IPS-18a (cell line): Measurements from ENCODE around the gene SUN1.

Experiments
- H3K27ac ChIP-seq: one replicate; pipeline ENCODE4 v1.5.1; 2013; ENCODE audit warnings: low read length
- H3K27me3 ChIP-seq: one replicate; pipeline ENCODE4 v1.6.1; 2013; ENCODE audit warnings: mild to moderate bottlenecking, low read length; ENCODE audit not compliant: control insufficient read depth, insufficient read depth
- H3K36me3 ChIP-seq: one replicate; pipeline ENCODE4 v1.6.1; 2013; ENCODE audit warnings: low read depth, low read length; ENCODE audit not compliant: control insufficient read depth
- H3K4me1 ChIP-seq: one replicate; pipeline ENCODE4 v1.6.1; 2013; ENCODE audit warnings: low read depth, low read length; ENCODE audit not compliant: control insufficient read depth
- H3K4me3 ChIP-seq: one replicate; pipeline ENCODE4 v1.5.1; 2013; ENCODE audit warnings: low read length
- H3K9ac ChIP-seq: one replicate; pipeline ENCODE4 v1.6.1; 2013; ENCODE audit warnings: mild to moderate bottlenecking, low read length, moderate library complexity
- H3K9me3 ChIP-seq: one replicate; pipeline ENCODE4 v1.6.1; 2013; ENCODE audit warnings: low read depth, low read length; ENCODE audit not compliant: control insufficient read depth

The SUN1 gene

GRCh38 chr7:816751-817671 is 15.3 kb upstream of the SUN1 start:
- Histone ChIP-seq H3K4me1 (peaks cover 14% of the 10 kb centered on the region), H3K27ac (no peak overlapping the region), H3K9ac (peak overlapping the region; percentile 82)

GRCh38 chr7:818031-818699 is 14.1 kb upstream of the SUN1 start:
- no peak overlapping the region for H3K27ac ChIP-seq
- H3K9ac ChIP-seq: no peak overlapping the region
- peak overlapping the region; percentile 78 for H3K4me3 ChIP-seq
- H3K4me1 ChIP-seq: peaks cover 10% of the 10 kb centered on the region
- no peaks in the 10 kb centered on the region for H3K9me3 ChIP-seq
- no peaks in the 10 kb centered on the region for H3K27me3 ChIP-seq
- H3K36me3 ChIP-seq: no peaks in the 10 kb centered on the region

More at GRCh38 chr7:816751-817671, 15.3 kb upstream of the SUN1 start:
- Histone ChIP-seq H3K27me3 (no peaks in the 10 kb centered on the region), H3K9me3 (no peaks in the 10 kb centered on the region), H3K36me3 (no peaks in the 10 kb centered on the region), H3K4me3 (peak overlapping the region; percentile 78)

DNA sequence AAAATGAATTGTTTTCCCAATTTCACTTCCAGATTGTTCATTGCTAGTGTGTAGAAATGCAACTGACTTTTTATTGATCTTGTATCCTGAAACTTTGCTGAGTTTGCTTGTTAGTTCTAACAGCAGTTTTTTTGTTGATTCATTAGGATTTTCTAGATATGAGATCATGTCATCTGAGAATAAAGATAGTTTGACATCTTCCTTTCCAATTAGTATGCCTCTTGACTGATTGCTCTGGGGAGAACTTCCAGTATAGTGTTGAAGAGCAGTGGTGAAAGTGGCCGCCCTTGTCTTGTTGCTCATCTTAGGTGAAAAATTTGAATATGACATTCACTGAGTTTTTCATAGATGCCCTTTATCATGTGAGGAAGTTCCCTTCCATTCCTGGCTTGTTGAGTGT is 11.9 kb upstream of the SUN1 start:
- Histone ChIP-seq H3K36me3 (no peaks in the 10 kb centered on the region), H3K9ac (no peak overlapping the region), H3K27ac (no peak overlapping the region), H3K27me3 (no peaks in the 10 kb centered on the region), H3K4me3 (no peak overlapping the region), H3K9me3 (no peaks in the 10 kb centered on the region), H3K4me1 (peaks cover 4% of the 10 kb centered on the region)

GRCh38 chr7:821688-822087 is 10.6 kb upstream of the SUN1 start:
- Histone ChIP-seq H3K27me3 (no peaks in the 10 kb centered on the region), H3K27ac (no peak overlapping the region), H3K36me3 (no peaks in the 10 kb centered on the region), H3K4me3 (no peak overlapping the region), H3K9me3 (no peaks in the 10 kb centered on the region), H3K4me1 (peaks cover 8% of the 10 kb centered on the region), H3K9ac (no peak overlapping the region)

DNA sequence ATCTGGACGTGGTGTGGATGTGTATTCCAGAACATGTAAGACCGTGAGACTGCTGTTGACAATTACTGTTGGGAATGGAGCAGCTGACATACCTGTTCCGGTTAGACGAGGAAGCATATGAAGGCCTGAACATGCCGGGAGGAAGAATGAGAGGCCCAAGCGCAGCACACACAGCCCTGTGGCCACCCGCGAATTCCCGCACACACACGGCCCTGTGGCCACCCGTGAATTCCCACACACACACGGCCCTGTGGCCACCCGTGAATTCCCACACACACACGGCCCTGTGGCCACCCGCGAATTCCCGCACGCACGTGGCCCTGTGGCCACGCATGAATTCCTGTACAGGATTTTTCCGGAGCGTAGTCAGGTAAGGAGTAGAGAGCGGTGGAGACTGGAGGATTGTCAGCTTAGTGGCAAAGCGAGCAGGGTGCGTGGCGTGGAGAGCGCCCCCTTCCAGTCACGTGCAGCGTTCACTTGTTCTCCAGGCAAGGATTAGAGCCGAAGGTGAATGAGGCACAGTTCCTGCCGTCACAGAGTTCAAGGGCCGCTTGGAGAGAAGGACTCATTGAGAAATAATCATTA is 9.5 kb upstream of the SUN1 start:
- H3K27me3 ChIP-seq: no peaks in the 10 kb centered on the region
- H3K9me3 ChIP-seq: no peaks in the 10 kb centered on the region
- H3K36me3 ChIP-seq: no peaks in the 10 kb centered on the region
- no peak overlapping the region for H3K9ac ChIP-seq
- H3K4me1 ChIP-seq: peaks cover 4% of the 10 kb centered on the region
- no peak overlapping the region for H3K4me3 ChIP-seq
- no peak overlapping the region for H3K27ac ChIP-seq

GRCh38 chr7:823649-824048 is 8.6 kb upstream of the SUN1 start:
- Histone ChIP-seq H3K36me3 (no peaks in the 10 kb centered on the region), H3K27ac (no peak overlapping the region), H3K9ac (no peak overlapping the region), H3K27me3 (no peaks in the 10 kb centered on the region), H3K4me3 (no peak overlapping the region), H3K9me3 (no peaks in the 10 kb centered on the region), H3K4me1 (peaks cover 4% of the 10 kb centered on the region)

GRCh38 chr7:824081-824480 is 8.2 kb upstream of the SUN1 start:
- Histone ChIP-seq H3K4me3 (no peak overlapping the region), H3K4me1 (peaks cover 4% of the 10 kb centered on the region), H3K9ac (no peak overlapping the region), H3K27ac (no peak overlapping the region), H3K27me3 (no peaks in the 10 kb centered on the region), H3K36me3 (no peaks in the 10 kb centered on the region), H3K9me3 (no peaks in the 10 kb centered on the region)

- Histone ChIP-seq H3K27ac (no peak overlapping the region), H3K9ac (no peak overlapping the region), H3K4me3 (no peak overlapping the region), H3K27me3 (no peaks in the 10 kb centered on the region), H3K9me3 (no peaks in the 10 kb centered on the region), H3K36me3 (no peaks in the 10 kb centered on the region), H3K4me1 (peaks cover 4% of the 10 kb centered on the region)
Observed at GRCh38 chr7:824664-825063, 7.6 kb upstream of the SUN1 start.

DNA sequence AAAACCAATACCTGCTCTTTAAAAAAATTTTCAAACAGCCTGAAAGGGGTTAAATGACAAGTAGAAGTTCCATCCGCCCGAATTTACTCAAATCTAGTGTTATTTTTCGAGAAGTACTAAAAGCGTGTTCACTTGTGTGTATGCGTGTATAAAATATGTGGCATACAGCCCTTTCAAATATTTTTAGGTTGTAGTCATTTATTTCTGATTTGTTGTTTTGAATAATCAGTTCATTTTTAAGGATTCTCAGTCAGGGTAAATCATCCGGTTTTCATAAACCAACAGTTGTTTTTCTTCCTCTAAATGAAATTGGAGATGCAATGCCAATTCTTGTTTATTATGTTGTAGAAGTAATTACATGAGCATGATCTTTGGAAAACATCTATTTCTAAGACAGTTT is 6.9 kb upstream of the SUN1 start:
- no peaks in the 10 kb centered on the region for H3K27me3 ChIP-seq
- H3K4me1 ChIP-seq: peaks cover 4% of the 10 kb centered on the region
- no peaks in the 10 kb centered on the region for H3K9me3 ChIP-seq
- no peaks in the 10 kb centered on the region for H3K36me3 ChIP-seq
- H3K27ac ChIP-seq: no peak overlapping the region
- no peak overlapping the region for H3K4me3 ChIP-seq
- no peak overlapping the region for H3K9ac ChIP-seq

DNA sequence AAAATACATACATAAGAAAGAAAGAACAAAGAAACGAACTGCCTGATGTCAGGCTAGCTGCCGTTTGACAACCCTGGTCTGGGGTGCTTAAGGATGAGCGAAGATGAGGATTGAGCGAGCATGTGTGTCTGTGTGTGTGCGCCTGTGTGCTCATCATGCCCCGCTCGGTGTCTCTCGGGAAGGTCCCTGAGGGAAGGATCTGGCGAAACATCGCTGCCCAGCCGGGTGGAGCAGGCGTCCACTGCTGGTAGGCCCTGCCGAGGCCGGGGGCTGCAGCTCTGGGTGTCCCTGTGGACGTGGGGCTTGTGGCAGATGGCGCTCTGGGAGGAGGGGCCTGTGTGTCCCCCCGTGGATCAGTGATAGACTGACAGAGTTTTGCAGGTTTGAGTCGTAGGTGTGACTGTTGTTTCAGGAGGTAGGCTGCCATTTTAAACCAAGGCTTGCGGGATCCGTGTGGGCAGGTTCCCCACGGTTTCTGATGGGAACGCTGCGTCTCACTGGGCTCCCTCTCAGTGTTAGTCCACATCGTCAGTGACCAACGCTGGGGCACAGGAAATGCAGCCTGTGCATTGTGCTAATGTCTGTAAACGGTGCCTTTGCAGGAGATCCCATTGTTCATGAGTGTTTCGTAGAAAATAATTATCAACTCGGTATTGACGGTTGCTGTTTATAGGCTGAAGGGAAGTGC is 5.9 kb upstream of the SUN1 start:
- Histone ChIP-seq H3K9me3 (no peaks in the 10 kb centered on the region), H3K4me3 (no peak overlapping the region), H3K36me3 (no peaks in the 10 kb centered on the region), H3K27me3 (no peaks in the 10 kb centered on the region), H3K9ac (no peak overlapping the region), H3K27ac (no peak overlapping the region), H3K4me1 (peaks cover 4% of the 10 kb centered on the region)

GRCh38 chr7:828793-829561 is 3.3 kb upstream of the SUN1 start:
- no peak overlapping the region for H3K9ac ChIP-seq
- no peaks in the 10 kb centered on the region for H3K36me3 ChIP-seq
- no peak overlapping the region for H3K27ac ChIP-seq
- H3K9me3 ChIP-seq: no peaks in the 10 kb centered on the region
- peaks cover 11% of the 10 kb centered on the region for H3K4me1 ChIP-seq
- H3K4me3 ChIP-seq: no peak overlapping the region
- no peaks in the 10 kb centered on the region for H3K27me3 ChIP-seq
